ENCODE measurements around the gene GHR.

Gene GHR

GRCh38 chr5:42399702-42400101 lies 23.5 kb upstream of the GHR start:
- Histone ChIP-seq H3K36me3 (no peaks in the 10 kb centered on the region), H3K4me3 (no peak overlapping the region)
- no peak for TF ChIP-seq Cebpa-rat (IDR thresholded peaks at IDR 0.05)

GRCh38 chr5:42400474-42400873 lies 22.8 kb upstream of the GHR start:
- H3K27me3 ChIP-seq: no peaks in the 10 kb centered on the region
- H3K4me1 ChIP-seq: no peaks in the 10 kb centered on the region
- TF ChIP-seq Cebpa-rat (IDR thresholded peaks at IDR 0.05): no peak
- no peak overlapping the region for H3K27ac ChIP-seq
- H3K4me3 ChIP-seq: no peak overlapping the region
- H3K9me3 ChIP-seq (replicated peaks in 1 of 11): peaks cover 0 to 14% (median 9%) of the 10 kb centered on the region in 11 experiments; a peak in 15 of 22 replicates
- H4K20me1 ChIP-seq: no peaks in the 10 kb centered on the region
- H3K36me3 ChIP-seq: no peaks in the 10 kb centered on the region
- no peak overlapping the region for H3K4me2 ChIP-seq
- no peak overlapping the region for H3K9ac ChIP-seq

More at GRCh38 chr5:42399702-42400101, 23.5 kb upstream of the GHR start:
- Histone ChIP-seq H3K4me1 (no peaks in the 10 kb centered on the region), H3K4me2 (no peak overlapping the region), H3K27ac (no peak overlapping the region), H4K20me1 (no peaks in the 10 kb centered on the region), H3K27me3 (no peaks in the 10 kb centered on the region), H3K9me3 (replicated peaks in 1 of 11) (peaks cover 0 to 14% (median 9%) of the 10 kb centered on the region in 11 experiments; a peak in 15 of 22 replicates), H3K9ac (no peak overlapping the region)

GRCh38 chr5:42403236-42403635 lies 20.0 kb upstream of the GHR start:
- Histone ChIP-seq H3K27ac (no peak overlapping the region), H3K9ac (no peak overlapping the region), H3K4me1 (no peaks in the 10 kb centered on the region), H3K4me2 (no peak overlapping the region), H3K27me3 (no peaks in the 10 kb centered on the region), H3K36me3 (no peaks in the 10 kb centered on the region), H4K20me1 (no peaks in the 10 kb centered on the region), H3K9me3 (replicated peaks in 1 of 11) (no peaks in the 10 kb centered on the region), H3K4me3 (no peak overlapping the region)
- TF ChIP-seq Cebpa-rat (IDR thresholded peaks at IDR 0.05): no peak

GRCh38 chr5:42404366-42404765 lies 18.9 kb upstream of the GHR start:
- Histone ChIP-seq H3K4me1 (no peaks in the 10 kb centered on the region), H3K4me2 (no peak overlapping the region), H3K4me3 (no peak overlapping the region), H3K9me3 (replicated peaks in 1 of 11) (no peaks in the 10 kb centered on the region), H3K9ac (no peak overlapping the region), H3K36me3 (no peaks in the 10 kb centered on the region), H4K20me1 (no peaks in the 10 kb centered on the region), H3K27ac (no peak overlapping the region), H3K27me3 (no peaks in the 10 kb centered on the region)
- TF ChIP-seq Cebpa-rat (IDR thresholded peaks at IDR 0.05): no peak

GRCh38 chr5:42419294-42419693 lies 3.9 kb upstream of the GHR start:
- Histone ChIP-seq H3K27ac (no peak overlapping the region), H4K20me1 (no peaks in the 10 kb centered on the region), H3K27me3 (peaks cover 13 to 20% (median 17%) of the 10 kb centered on the region in 11 experiments), H3K9ac (no peak overlapping the region), H3K9me3 (replicated peaks in 1 of 11) (peaks cover 8 to 21% (median 14%) of the 10 kb centered on the region in 11 experiments; a peak in 21 of 22 replicates), H3K36me3 (no peaks in the 10 kb centered on the region), H3K4me3 (no peak overlapping the region), H3K4me2 (no peak overlapping the region), H3K4me1 (no peaks in the 10 kb centered on the region)
- TF ChIP-seq Cebpa-rat (IDR thresholded peaks at IDR 0.05): no peak

GRCh38 chr5:42422656-42423280 lies 471 bp upstream of the GHR start:
- Histone ChIP-seq H3K4me3 (no peak overlapping the region), H3K9me3 (replicated peaks in 1 of 11) (peaks cover 16 to 29% (median 23%) of the 10 kb centered on the region in 11 experiments; a peak in 21 of 22 replicates), H4K20me1 (no peaks in the 10 kb centered on the region), H3K36me3 (no peaks in the 10 kb centered on the region), H3K9ac (no peak overlapping the region), H3K4me1 (no peaks in the 10 kb centered on the region), H3K4me2 (no peak overlapping the region), H3K27me3 (peaks cover 22 to 38% (median 32%) of the 10 kb centered on the region in 11 experiments), H3K27ac (no peak overlapping the region)
- no peak for TF ChIP-seq Cebpa-rat (IDR thresholded peaks at IDR 0.05)

GRCh38 chr5:42426016-42426415 lies 2.8 kb downstream of the GHR start:
- Histone ChIP-seq H3K36me3 (no peaks in the 10 kb centered on the region), H3K9me3 (replicated peaks in 1 of 11) (peaks cover 16 to 29% (median 23%) of the 10 kb centered on the region in 11 experiments; a peak in 21 of 22 replicates), H3K27me3 (peaks cover 22 to 38% (median 32%) of the 10 kb centered on the region in 11 experiments), H3K27ac (no peak overlapping the region), H3K4me1 (no peaks in the 10 kb centered on the region), H3K4me3 (no peak overlapping the region), H3K9ac (no peak overlapping the region), H4K20me1 (no peaks in the 10 kb centered on the region), H3K4me2 (no peak overlapping the region)
- TF ChIP-seq Cebpa-rat (IDR thresholded peaks at IDR 0.05): no peak

- Histone ChIP-seq H3K4me1 (no peaks in the 10 kb centered on the region), H3K4me3 (no peak overlapping the region), H4K20me1 (no peaks in the 10 kb centered on the region), H3K36me3 (no peaks in the 10 kb centered on the region), H3K27me3 (peaks cover 5 to 15% (median 10%) of the 10 kb centered on the region in 11 experiments), H3K27ac (no peak overlapping the region), H3K9ac (no peak overlapping the region), H3K4me2 (no peak overlapping the region), H3K9me3 (replicated peaks in 1 of 11) (peaks cover 3 to 13% (median 6%) of the 10 kb centered on the region in 11 experiments; a peak in 21 of 22 replicates)
- TF ChIP-seq Cebpa-rat (IDR thresholded peaks at IDR 0.05): no peak
These were observed 6.5 kb downstream of the GHR start for GRCh38 chr5:42429694-42430093.

GRCh38 chr5:42434047-42434724 lies 10.9 kb downstream of the GHR start:
- Histone ChIP-seq H3K4me3 (no peak overlapping the region), H3K9me3 (replicated peaks in 1 of 11) (no peaks in the 10 kb centered on the region), H3K27me3 (no peaks in the 10 kb centered on the region), H3K27ac (no peak overlapping the region), H3K4me1 (no peaks in the 10 kb centered on the region), H3K9ac (no peak overlapping the region), H3K36me3 (no peaks in the 10 kb centered on the region), H3K4me2 (no peak overlapping the region), H4K20me1 (no peaks in the 10 kb centered on the region)
- TF ChIP-seq Cebpa-rat (IDR thresholded peaks at IDR 0.05): no peak

GRCh38 chr5:42436051-42436450 lies 12.8 kb downstream of the GHR start:
- Histone ChIP-seq H3K4me1 (no peaks in the 10 kb centered on the region), H4K20me1 (no peaks in the 10 kb centered on the region), H3K27me3 (no peaks in the 10 kb centered on the region), H3K4me3 (no peak overlapping the region), H3K9ac (no peak overlapping the region), H3K9me3 (replicated peaks in 1 of 11) (no peaks in the 10 kb centered on the region), H3K4me2 (no peak overlapping the region), H3K27ac (no peak overlapping the region), H3K36me3 (no peaks in the 10 kb centered on the region)
- TF ChIP-seq Cebpa-rat (IDR thresholded peaks at IDR 0.05): no peak

All from BLaER1 treated with 17β-estradiol and CSF1 and Interleukin-3, amounts not matched to agents 10 nM and 100 nM (cell line).